GM21717 (cell line): Measurements from ENCODE around the gene FOXN1.
"Not testable (repeated sequence)": the region's sequence is repeated elsewhere in the genome, so short reads cannot be mapped to it uniquely, and the experiment has no call there.

ENCODE experiments used
- ATAC-seq: cut with Tn5 transposase; IDR thresholded peaks from one replicate; pipeline ENCODE4 v1.9.1; 2021; ENCODE audit warnings: mild to moderate bottlenecking, moderate library complexity; ENCODE audit not compliant: unreplicated experiment

The FOXN1 gene

DNA sequence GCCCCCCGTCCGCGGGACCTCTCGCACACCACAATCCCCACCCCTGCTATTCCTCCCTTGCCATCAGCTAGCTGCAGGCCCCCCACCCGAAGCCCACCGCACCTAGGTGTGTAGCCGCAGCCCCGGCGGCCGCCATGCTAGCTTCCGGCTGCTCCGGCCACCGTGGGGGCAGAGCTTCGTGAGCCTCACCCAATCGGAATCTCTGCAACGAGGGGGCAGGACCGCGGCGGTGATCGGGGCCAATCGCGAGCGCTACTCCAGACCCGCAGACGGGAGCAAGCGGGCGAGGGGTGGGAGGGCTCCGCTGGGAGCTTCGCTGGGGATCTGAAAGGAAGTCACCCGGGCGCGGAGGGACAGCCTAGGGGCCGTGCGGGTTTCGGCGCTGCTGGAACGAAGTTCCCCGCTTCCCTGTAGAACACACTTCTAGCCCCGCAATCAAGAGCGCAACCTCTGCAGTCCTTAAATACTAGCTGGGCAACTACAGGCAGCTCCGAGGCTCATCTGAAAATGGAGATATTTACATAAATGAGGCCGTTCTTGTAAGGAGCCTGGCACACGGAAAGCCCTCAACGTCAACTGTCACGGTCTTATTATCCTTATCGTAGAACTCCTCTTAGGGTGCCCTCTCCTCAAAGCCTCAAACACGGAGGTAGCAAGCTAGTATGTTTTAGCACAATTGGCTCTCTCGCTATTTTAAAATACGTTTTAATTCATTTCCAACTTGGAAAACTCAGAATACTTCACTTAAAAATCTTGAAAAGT lies 65.4 kb downstream of the FOXN1 start, which contains the start of gene PIGS:
Gene PIGS, minus strand, starts transcription at position 164 of the 762 bp plus-strand sequence. Its CDS starts 28 bp downstream, at position 136.
- ATAC-seq, result peak; percentile 67

DNA sequence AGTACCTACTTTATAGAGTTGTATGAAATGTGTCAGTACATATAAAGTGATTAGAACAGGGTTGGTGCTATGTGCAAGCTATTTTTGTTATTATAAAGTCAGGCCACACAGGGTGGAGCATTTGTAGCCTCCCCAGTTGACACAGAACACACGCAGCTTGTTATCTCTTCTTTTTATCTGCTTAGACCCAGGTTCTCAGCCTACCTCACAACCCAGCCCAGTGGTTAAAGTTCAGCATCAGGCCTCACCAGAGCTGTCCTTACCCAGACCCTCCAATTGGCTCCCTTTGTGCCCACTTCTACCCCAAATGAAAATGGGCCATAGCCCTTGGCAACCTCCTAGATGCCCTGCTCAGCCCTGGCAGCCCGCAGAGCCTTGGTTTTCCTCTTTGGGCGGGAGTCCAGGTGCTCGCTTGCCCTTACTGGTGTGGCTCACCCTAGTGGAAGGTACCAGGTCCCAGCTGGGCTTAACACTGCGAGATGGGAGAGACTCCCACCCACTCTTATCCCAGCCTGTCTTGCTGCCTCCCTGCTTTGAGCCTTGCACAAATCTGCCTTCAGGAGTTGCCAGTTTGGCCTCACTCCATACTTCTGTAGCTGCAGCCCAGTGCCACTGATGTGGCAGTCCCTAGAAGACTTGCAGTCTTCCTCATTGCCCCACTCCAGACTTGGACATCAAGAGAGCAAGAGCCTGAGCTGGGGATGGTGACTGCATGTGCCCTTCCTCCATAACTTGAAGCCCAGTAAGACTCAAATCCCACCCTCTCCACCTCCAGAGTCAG lies 66.3 kb downstream of the FOXN1 start:
- no peak for ATAC-seq

DNA sequence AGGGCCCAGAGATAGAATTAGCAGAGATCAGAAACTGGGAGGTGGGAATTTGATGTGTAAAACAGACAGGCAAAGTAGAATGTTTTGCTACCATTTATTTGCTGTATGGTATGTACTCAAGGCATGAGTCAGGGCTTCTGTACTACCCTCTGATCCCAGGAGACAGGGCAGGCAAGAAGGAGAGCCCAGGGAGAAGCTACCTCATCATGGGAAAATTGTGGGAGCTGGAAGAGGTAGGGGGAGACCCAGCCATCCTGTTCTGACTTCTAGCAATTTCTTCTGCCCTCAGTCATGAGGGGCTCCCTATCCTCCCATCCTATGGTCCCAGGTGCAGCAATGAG lies 66.9 kb downstream of the FOXN1 start:
- ATAC-seq, result no peak

DNA sequence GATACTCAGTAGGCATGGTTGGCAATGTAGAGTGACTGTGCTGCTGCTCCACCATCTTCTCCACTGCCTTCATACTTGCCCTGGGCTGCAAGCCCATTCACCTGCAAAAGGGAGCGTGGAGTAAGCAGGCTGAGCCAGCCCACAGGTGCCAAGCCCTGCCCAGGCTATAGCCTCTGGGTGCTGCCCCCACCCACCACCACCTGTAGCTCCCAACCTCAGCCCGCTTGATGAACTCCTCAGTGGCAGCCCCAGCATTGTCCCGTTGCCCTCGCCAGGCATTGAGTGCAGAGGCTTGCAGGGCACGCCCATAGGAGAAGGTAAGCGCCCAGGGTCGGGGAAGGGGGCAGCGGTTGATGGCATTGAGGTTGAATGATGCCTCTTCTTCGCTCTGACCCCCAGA lies 67.4 kb downstream of the FOXN1 start:
- ATAC-seq, result no peak

DNA sequence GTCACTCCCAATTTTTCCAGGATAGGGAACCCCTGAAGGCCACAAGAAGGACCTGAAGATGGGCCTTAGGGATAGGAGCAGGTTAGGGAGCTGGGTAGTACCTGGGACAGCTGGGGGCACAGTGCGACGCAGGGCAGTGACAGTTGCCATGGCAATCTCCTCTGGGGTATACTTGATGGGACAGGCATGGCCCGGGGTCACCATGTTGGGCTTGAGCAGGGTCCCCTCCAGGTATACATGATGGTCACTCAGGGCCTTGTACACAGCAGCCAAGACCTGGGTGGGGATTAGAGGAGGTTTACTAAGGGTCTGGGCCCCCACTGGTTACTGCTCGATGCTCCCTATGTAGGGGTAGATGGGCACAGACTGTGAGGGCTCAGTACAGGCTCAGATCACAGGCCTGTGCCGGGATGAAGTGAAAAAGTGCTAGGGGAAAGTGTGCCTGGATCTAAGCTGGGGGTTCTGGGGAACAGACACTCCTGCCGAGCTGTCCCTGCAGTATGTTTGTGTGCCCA lies 67.9 kb downstream of the FOXN1 start:
- ATAC-seq, result no peak

DNA sequence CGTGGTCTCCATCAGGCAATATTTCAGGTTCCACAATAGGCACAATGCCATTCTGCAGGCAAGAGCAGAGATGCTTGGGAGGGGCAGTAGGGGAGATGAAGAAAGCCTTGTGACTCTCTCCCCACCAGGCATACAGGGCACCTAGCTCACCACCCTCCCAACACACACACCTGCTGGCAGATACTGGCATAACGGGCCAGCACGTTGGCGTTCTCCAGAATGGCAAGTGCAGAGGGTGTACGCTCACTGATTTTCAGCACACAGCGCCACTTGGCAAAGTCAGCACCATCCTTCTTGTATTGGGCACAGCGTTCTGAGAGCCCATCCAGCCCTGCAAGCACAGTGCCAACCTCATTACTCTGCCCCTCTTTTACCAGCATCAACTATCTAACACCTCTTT lies 68.4 kb downstream of the FOXN1 start:
- ATAC-seq, result no peak

DNA sequence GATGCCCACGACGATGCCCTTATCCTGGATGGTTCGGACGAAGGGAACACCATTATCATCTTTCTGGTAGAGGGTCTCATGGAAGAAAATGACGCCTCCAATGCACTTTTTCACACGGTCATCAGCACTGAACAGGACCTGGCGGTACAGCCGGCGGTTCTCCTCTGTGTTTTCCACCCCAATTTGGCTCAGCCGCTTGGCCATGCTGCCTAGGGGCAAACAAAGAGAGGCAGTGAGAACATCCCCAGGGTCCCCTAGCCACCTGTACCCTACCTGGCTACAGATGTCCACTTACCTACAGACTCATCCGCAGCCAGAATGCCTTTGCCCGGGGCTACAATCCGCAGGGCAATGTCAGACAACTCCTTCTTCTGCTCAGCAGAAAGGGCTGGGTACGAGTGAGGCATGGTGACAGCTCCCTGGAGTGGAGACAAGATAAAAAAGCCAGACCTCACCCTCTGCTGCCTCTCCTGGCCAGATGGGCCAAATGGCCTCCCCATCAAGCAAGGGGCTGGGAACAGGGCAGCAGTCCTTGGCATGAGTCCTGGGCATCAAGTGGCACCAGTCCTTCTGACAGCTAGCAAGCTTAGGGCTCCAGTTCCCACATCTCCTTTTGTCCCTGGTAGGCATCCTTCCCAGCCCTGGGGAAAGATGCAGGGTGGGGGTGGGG lies 69.1 kb downstream of the FOXN1 start:
- no peak for ATAC-seq

DNA sequence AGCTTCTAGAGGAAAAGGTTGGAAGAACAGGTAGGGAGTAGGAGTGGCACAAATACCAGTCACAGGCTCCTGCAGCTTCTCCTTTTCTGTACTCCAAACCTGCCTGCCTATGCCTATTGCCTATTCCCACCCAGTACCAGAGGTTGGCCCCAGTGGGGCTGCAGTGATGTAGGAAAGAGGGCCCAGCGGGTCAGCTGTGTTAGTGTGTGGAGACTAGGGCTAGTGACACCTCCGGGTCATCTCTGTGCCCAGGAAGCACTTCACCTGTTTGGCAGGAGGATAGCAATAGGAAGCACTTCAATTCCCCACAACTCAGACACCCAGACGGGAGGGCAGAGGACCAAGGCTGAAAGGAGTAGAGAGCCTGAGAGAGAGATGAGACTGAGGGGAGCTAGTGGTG lies 69.9 kb downstream of the FOXN1 start:
- ATAC-seq, result not testable (repeated sequence)

DNA sequence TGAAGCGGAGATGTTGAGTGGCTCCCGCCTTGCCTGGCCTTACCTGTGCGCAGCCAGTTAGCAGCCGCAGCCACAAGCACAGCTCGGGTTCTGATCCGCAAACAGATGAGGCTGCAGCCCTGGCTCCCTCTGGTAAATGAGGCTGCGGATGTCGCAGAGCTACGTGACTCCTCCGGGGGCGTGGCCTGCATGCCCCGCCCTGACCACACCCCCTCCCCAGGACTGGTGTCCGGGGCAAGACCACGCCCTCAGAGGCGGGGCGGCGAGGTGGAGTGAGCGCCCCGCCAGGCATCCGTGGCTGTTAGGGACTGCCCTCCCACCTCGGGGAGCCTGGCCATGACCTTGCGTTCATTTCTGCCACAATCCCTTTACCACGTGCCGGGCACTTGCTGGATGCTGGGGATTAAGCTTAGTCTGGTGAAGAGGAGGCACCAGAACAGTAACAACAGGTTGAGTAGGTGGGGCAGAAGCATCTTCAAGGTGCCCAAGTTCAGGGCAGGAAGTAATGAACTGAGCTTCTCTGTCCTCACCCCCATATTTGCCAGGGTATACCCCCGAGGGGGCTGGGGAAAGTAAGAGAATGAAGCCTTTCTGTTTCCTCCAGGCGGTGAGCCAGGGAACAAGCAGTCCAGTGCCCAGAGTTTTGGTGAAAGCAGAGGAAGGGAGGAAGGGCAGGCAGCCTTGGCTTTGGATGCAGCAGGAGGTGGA lies 70.8 kb downstream of the FOXN1 start, which contains the start of gene ALDOC:
Gene ALDOC, minus strand, starts transcription at position 138 of the 708 bp plus-strand sequence. CDS start 1,363 bp downstream, outside the sequence.
- peak; percentile 69 for ATAC-seq

DNA sequence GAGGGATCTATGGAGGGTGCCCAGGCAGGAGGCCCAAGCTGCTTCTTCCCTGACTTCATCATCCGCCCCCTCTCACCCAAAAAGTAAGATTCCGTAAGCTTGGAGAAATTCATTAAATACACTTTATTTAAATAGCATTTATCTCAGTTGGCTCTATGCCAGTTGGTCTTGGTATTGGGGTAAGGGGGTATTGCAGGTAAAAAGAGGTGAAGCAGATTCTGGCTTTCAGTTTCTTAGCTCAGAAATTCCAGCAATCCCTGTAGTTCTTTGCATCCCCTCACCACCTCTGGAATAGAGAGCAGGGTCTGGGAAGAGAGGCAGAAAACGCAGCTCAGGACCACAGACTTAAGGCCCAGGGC lies 71.3 kb downstream of the FOXN1 start:
- ATAC-seq, result no peak

DNA sequence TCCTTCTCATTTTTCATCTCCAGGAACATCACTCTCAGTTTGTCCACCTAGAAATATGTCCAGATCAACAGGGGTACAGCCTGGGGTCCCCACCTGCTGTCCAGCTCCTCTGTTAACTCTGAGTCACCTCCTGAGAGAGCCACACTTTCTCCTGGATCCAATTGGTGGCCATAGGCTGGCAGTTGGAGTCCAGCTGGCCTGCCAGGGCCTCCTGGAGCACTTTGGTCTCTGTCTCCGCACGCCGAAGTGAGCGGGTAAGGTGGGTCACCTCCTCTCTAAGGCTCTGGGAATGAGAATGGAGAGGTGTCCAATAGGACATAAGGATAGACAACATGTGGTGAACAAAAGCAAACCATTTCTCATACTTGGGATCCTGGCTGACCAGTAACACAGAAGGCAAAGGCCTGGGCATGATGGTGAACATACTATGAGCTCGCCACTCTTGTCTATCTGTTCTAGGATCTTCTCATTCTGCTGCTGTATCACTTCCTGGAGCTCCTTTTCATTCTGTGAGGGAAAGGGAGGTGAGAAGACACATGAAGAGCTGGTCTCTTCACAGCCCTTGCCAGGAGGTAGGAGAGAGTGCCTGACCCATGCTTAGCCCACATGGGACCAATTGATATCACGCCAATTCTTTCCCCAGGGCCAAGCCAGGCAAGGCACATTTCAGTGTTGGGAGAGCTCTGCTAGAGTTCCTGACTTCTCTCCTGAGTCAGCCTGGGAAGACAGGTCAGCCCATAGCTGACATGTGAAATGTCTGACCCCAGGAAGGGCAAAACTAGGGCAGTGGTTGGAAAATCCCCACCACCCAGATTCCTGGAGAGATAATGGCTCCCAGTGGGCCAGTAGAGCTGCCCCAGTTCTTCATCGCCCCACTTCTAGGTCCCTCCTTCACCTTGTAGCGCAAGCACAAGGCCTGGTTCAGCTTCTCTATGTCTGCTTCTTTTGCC lies 72.4 kb downstream of the FOXN1 start:
- ATAC-seq, result no peak

DNA sequence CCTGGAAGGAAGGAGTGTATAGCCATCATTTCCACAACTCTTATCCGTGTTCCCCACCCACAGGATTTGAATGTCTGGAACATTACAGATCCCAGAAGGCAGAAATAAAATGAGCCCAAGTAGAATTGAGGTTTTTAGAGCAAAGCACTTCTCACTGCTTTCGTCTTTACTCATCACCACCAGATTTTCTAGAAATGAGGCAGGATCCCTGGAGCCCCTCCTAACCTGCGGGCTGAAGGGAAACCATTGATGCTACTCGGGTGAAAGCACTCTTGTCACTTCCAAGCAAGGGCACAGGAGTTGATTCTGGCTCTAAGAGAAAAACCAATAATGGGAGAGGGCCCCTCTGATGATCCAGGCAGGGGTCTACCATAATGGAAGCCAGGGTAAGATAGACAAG lies 73.4 kb downstream of the FOXN1 start:
- ATAC-seq, result no peak

DNA sequence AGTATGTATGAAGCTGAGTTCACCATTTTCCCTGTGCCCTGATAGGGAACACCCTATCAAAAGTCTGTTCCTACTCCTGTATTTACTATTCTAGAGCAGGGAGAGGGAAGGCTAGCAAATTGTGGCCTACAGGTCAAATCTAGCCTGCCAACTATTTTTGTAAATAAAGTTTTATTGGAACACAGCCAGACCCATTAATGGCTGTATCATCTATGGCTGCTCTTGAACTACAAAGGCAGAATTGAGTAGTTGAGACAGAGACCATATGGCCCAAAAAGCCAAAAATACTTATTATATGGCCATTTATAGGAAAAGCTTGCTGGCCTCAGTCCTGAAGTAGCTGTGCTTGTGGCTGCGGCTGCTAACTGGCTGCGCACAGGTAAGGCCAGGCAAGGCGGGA lies 74.8 kb downstream of the FOXN1 start:
- ATAC-seq, result no peak

DNA sequence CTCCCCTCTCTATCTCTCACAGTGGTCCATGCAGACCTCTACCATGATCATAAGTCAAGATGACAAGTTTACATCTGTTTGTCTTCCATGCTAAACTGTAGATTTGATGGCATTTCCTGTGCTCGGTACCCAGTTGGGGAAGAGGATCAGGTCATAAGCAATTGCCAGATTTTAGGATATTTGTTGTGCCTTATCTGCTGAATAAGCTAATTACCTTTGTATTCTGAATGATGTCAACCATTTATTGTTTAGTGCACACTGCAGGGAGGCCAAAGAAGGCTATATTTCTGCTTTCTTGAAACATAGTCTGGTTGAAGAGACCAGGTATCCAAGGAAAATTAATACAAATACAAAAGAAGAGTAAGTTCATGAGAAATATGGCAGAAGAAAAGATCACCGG lies 76.4 kb downstream of the FOXN1 start:
- ATAC-seq, result no peak

DNA sequence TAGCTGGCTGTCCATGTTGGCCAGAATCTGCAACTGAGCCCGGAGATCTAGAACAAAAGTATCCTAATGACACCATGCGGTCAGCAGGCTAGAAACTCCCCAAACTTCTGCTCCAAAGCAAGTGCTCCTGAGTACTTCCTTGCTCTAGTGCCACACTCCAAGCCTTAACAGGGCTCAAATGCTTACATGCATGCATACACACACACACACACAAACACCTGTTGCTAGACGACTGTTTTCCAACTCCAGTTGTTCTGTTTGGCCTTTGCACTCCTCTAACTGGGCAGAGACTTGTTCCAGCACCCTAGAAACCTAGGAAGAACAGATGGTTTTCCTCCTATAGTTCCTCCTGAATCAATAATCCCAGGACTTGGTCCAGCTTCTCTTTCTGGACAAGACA lies 78.3 kb downstream of the FOXN1 start:
- ATAC-seq, result no peak

DNA sequence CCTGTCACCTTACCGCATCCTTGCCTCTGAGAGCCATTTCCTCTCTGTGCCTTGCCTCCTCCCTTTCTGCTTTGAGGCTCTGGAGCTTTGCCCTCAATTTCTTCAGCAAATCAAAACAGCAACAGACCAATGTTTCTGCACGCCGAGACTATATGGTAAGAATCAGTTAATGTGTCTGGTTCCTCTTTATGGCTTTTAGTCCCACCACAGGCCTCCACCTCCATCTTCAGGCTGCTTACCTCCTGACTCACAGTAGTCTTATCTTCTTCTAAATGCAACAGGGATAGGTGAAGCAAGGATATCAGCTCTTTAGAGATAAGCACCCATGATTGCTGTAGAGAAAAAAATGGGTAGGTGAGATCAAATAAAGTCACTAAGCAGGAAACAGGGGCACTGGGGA lies 79.7 kb downstream of the FOXN1 start:
- ATAC-seq, result no peak
